ENCODE measurements around the gene IPMK. TPM values are rescaled to one million over a fixed set of nuclear protein-coding genes. Genes with fewer than 3 reads are reported as not detected.
A peak's percentile ranks its signal among the peaks of the same experiment; 100 is the strongest.
"Not testable (repeated sequence)": the region's sequence is repeated elsewhere in the genome, so short reads cannot be mapped to it uniquely, and the experiment has no call there.

The IPMK gene
- total RNA-seq, 8 experiments from 2014 or later, result 8.5 to 12.4 (median 11.6) TPM

- 26 to 90% (median 82%) methylated on average over 2 to 4 of the region's 4 CpGs for WGBS, 10 experiments
- in situ Hi-C loops (cut with MboI; ENCODE audit: low pct_unique_long_range_greater_than_20kb in 2 of 9, low sequenced_read_pairs in 9 of 9, unreplicated experiment in 9 of 9), result no loop called here
- ATAC-seq (replicated peaks in 6 of 8), result no peak
- H3K4me1 ChIP-seq (replicated peaks in 1 of 2), result no peaks in the 10 kb centered on the region
- no peak overlapping the region for H3K4me3 ChIP-seq
- H3K27ac ChIP-seq, result no peak overlapping the region
Measured at GRCh38 chr10:58240531-58240930, 27.2 kb downstream of the IPMK start.

- no peaks in the 10 kb centered on the region for H3K4me1 ChIP-seq (replicated peaks in 1 of 2)
- ATAC-seq (replicated peaks in 6 of 8), result no peak
- 23 to 97% (median 82%) methylated on average over 1 to 5 of the region's 5 CpGs for WGBS, 10 experiments
- in situ Hi-C loops (cut with MboI; ENCODE audit: low pct_unique_long_range_greater_than_20kb in 2 of 9, low sequenced_read_pairs in 9 of 9, unreplicated experiment in 9 of 9), result no loop called here
- H3K4me3 ChIP-seq, result no peak overlapping the region
- H3K27ac ChIP-seq, result no peak overlapping the region
Measured at GRCh38 chr10:58239561-58240169, 28.0 kb downstream of the IPMK start.

DNA sequence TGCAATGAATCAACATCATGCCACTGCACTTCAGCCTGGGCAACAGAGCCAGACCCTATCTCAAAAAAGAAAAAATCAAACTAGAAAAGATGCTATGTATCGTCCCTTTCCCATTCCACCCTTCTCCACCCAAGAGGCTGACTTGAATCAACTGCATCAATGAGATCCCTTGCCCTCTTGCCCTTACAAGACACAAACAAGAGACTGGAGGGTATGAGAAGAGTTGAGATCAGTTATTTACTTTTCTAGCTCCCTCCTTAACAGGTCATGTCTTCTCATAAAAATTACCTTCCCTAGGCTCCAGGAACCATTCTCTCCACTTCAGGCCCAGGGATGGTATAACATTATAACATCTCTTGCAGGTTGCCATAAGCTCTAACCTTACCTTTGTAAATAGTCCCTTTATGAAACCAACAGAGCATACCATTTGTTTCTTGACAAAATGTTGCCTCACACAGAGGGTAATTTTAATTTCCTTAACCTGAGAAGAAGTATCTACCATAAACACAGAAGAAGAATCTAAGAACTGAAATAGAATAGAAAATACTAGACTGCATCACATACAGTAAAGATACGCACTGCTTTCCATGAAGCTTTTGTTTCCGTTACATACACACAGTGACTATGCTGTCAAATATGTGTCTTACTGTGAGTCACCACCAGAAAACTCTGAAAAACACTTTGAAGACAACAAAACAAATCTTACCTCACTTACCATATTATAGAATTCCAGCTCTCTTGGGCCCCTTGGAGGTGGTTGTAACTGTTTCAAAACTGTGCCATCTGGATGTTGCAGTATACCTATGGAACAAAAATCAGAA lies 30.5 kb downstream of the IPMK start:
- Histone ChIP-seq H3K27ac (no peak overlapping the region), H3K4me3 (no peak overlapping the region), H3K4me1 (replicated peaks in 1 of 2) (no peaks in the 10 kb centered on the region)
- peak in 5 of 8 experiments; percentile 44 to 97 (median 52) for ATAC-seq (replicated peaks in 6 of 8)
- in situ Hi-C loops (cut with MboI; ENCODE audit: low pct_unique_long_range_greater_than_20kb in 2 of 9, low sequenced_read_pairs in 9 of 9, unreplicated experiment in 9 of 9), result no loop called here
- WGBS, 10 experiments, result 7 to 100% (median 93%) methylated on average over 1 to 3 of the region's 3 CpGs; no CpG with 5 or more reads in 1 of the 10 experiments

GRCh38 chr10:58229856-58230255 lies 37.8 kb downstream of the IPMK start:
- peak in 4 of 8 experiments; percentile 24 to 52 (median 41) for ATAC-seq (replicated peaks in 6 of 8)
- H3K4me3 ChIP-seq; in situ Hi-C loops (cut with MboI; ENCODE audit: low pct_unique_long_range_greater_than_20kb in 2 of 9, low sequenced_read_pairs in 9 of 9, unreplicated experiment in 9 of 9); H3K27ac ChIP-seq; H3K4me1 ChIP-seq (replicated peaks in 1 of 2): not testable (repeated sequence)
- WGBS, 10 experiments, result 51 to 100% (median 89%) methylated on average over 1 to 5 of the region's 7 CpGs; no CpG with 5 or more reads in 2 of the 10 experiments

DNA sequence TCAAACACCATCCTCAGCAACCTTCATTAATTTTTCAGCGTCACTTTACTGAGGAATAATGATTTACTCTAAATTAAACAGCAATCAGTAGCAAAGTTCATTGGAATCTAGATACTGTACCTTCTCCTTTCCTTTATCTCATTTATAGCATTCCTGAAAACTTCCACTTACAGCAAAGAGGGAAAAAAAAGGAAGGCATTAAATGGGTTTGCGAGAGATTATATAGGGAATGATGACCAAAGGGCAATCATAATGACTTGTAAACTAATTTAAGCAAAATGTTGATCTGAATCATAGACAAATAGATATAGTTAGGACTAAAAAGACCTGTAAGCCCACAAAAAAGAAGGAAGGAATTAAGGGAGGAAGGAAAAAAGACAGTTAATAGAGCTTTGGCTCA lies 42.0 kb downstream of the IPMK start:
- in situ Hi-C loops (cut with MboI; ENCODE audit: low pct_unique_long_range_greater_than_20kb in 2 of 9, low sequenced_read_pairs in 9 of 9, unreplicated experiment in 9 of 9), result no loop called here
- WGBS, 10 experiments, result 90 to 100% (median 95%) methylated on average over 2 of the region's 2 CpGs; no CpG with 5 or more reads in 1 of the 10 experiments
- ATAC-seq (replicated peaks in 6 of 8), result no peak
- no peak overlapping the region for H3K4me3 ChIP-seq
- peaks cover 0 to 2% of the 10 kb centered on the region in 2 donors for H3K4me1 ChIP-seq (replicated peaks in 1 of 2)
- H3K27ac ChIP-seq, result no peak overlapping the region

DNA sequence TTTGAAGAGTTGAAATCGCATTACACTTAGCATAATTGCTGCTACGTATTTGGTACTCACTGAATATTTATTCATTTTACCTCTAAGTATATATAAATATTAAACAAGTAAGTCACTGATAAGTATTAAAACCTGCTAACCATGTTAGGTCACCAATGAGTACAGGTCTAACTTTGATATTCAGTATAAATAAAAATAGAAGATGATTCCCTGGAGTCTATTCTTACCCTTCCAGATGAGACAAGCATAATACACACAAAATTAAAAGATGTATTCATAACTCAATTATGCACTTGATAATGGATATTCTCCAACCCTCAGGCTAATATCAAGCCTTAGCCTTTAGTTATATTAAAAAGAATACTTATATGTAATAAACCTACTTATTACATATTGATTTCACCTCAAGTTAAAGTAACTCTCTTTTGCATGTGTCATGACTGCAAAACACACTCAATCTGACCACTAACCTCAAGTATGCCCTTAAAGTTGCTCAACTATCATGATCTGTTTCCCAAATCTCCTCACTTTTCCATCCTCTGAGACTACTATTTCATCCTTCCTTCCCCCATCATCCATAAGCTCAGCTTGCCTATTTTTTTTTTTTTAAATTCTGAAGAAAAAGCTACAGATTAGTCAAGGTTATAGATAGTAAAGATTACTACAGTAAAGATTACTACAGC lies 46.8 kb downstream of the IPMK start:
- 83 to 100% (median 94%) methylated on average over 1 to 2 of the region's 2 CpGs; no CpG with 5 or more reads in 3 of the 10 experiments for WGBS, 10 experiments
- no peaks in the 10 kb centered on the region for H3K4me1 ChIP-seq (replicated peaks in 1 of 2)
- no peak overlapping the region for H3K4me3 ChIP-seq
- H3K27ac ChIP-seq, result no peak overlapping the region
- no peak for ATAC-seq (replicated peaks in 6 of 8)
- in situ Hi-C loops (cut with MboI; ENCODE audit: low pct_unique_long_range_greater_than_20kb in 2 of 9, low sequenced_read_pairs in 9 of 9, unreplicated experiment in 9 of 9), result no loop called here

DNA sequence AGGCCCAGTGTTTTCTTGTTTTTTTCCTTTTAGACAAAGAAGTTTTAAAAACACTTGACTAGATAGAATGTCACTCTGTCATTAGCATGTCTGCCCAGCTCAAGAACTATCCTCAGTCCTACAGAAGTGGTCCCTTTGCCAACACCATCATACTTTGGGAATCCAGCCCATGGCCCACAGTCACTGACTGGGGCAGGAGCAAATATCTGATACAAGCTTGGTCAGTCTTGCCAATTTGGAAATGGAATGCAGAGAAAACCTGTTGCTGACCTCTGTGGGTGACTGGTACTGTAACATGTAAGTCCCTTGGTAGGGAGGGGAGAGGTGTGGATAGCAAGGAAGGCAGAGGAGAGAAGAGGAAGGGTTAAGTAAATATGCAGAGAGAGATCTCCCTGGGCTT lies 47.8 kb downstream of the IPMK start:
- Histone ChIP-seq H3K27ac (no peak overlapping the region), H3K4me1 (replicated peaks in 1 of 2) (no peaks in the 10 kb centered on the region), H3K4me3 (no peak overlapping the region)
- in situ Hi-C loops (cut with MboI; ENCODE audit: low pct_unique_long_range_greater_than_20kb in 2 of 9, low sequenced_read_pairs in 9 of 9, unreplicated experiment in 9 of 9), result no loop called here
- ATAC-seq (replicated peaks in 6 of 8), result no peak

DNA sequence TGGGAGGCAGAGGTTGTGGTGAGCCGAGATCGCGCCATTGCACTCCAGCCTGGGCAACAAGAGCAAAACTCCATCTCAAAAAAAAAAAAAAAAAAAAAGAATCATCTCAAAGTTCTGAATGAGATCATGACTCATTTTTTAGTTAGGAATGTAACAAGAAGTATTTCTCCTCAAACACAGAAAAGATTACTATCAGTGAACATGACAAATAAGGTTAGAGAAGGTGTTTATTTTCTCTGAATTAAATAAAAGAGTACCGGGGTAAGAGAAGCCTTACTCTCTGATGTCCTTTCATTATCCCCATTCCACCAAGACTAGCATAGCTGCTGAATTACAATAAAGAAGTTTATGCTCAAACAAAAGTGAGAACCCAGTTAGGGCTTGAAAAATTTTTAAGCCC lies 50.1 kb downstream of the IPMK start:
- 50 to 100% (median 83%) methylated on average over 1 to 4 of the region's 4 CpGs; no CpG with 5 or more reads in 1 of the 10 experiments for WGBS, 10 experiments
- ATAC-seq (replicated peaks in 6 of 8), result no peak
- in situ Hi-C loops (cut with MboI; ENCODE audit: low pct_unique_long_range_greater_than_20kb in 2 of 9, low sequenced_read_pairs in 9 of 9, unreplicated experiment in 9 of 9), result no loop called here
- no peak overlapping the region for H3K27ac ChIP-seq
- H3K4me1 ChIP-seq (replicated peaks in 1 of 2), result no peaks in the 10 kb centered on the region
- no peak overlapping the region for H3K4me3 ChIP-seq

- in situ Hi-C loops (cut with MboI; ENCODE audit: low pct_unique_long_range_greater_than_20kb in 2 of 9, low sequenced_read_pairs in 9 of 9, unreplicated experiment in 9 of 9), result no loop called here
- ATAC-seq (replicated peaks in 6 of 8), result no peak
- Histone ChIP-seq H3K4me1 (replicated peaks in 1 of 2) (no peaks in the 10 kb centered on the region), H3K4me3 (no peak overlapping the region), H3K27ac (no peak overlapping the region)
- WGBS, 10 experiments, result 80 to 100% (median 88%) methylated on average over 1 to 3 of the region's 3 CpGs; no CpG with 5 or more reads in 4 of the 10 experiments
Measured at GRCh38 chr10:58212622-58213021, 55.1 kb downstream of the IPMK start.

DNA sequence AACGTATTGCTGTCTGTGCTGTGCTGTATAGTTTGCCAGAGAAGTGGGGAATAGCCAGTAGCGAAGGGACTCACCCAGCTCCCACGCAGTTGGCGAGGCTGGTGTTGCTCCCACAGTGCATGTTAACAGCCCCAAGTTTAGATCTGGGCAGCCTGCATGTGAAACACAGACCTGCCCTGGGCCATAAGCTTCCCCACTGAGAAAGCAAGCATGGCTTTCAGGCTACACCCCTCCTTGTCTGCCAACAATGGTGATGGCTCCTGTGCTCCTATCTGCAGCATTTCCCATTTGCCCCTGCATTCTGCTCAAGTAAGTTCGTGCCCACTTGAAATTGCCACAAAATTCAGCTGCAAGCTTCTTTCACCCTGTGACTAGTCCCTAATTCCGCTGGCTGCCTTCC lies 57.5 kb downstream of the IPMK start:
- in situ Hi-C loops (cut with MboI; ENCODE audit: low pct_unique_long_range_greater_than_20kb in 2 of 9, low sequenced_read_pairs in 9 of 9, unreplicated experiment in 9 of 9), result no loop called here

GRCh38 chr10:58209669-58210068 lies 58.0 kb downstream of the IPMK start:
- Histone ChIP-seq H3K4me3 (no peak overlapping the region), H3K4me1 (replicated peaks in 1 of 2) (no peaks in the 10 kb centered on the region), H3K27ac (no peak overlapping the region)
- 83 to 94% (median 86%) methylated on average over 1 to 3 of the region's 3 CpGs; no CpG with 5 or more reads in 7 of the 10 experiments for WGBS, 10 experiments
- ATAC-seq (replicated peaks in 6 of 8), result no peak
- in situ Hi-C loops (cut with MboI; ENCODE audit: low pct_unique_long_range_greater_than_20kb in 2 of 9, low sequenced_read_pairs in 9 of 9, unreplicated experiment in 9 of 9), result no loop called here

More for the DNA sequence above, 57.5 kb downstream of the IPMK start:
- H3K4me1 ChIP-seq (replicated peaks in 1 of 2), result no peaks in the 10 kb centered on the region
- no peak overlapping the region for H3K4me3 ChIP-seq
- 79 to 100% (median 94%) methylated on average over 1 to 4 of the region's 6 CpGs; no CpG with 5 or more reads in 1 of the 10 experiments for WGBS, 10 experiments
- no peak for ATAC-seq (replicated peaks in 6 of 8)
- H3K27ac ChIP-seq, result no peak overlapping the region

GRCh38 chr10:58206251-58206650 lies 61.4 kb downstream of the IPMK start:
- no peak for ATAC-seq (replicated peaks in 6 of 8)
- 78 to 100% (median 85%) methylated on average over 1 of the region's 1 CpG; no CpG with 5 or more reads in 1 of the 10 experiments for WGBS, 10 experiments
- no peaks in the 10 kb centered on the region for H3K4me1 ChIP-seq (replicated peaks in 1 of 2)
- H3K27ac ChIP-seq, result no peak overlapping the region
- H3K4me3 ChIP-seq, result no peak overlapping the region
- in situ Hi-C loops (cut with MboI; ENCODE audit: low pct_unique_long_range_greater_than_20kb in 2 of 9, low sequenced_read_pairs in 9 of 9, unreplicated experiment in 9 of 9), result no loop called here

DNA sequence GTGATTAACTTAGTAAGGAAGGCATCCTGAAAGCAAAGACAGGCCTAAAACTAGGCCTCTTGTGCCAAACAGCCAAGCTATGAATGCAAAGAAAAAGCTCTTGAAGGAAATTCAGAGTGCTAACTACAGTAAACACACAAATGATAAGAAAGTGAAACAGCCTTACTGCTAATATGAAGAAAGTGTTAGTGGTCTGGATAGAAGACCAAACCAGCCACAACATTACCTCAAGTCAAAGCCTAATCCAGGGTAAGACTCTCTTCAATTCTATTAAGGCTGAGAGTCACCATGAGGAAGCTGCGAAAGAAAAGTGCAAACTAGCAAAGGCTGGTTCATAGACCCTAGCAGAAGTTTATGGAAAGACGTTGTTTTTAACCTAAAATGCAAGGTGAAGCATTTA lies 66.0 kb downstream of the IPMK start:
- no peak for ATAC-seq (replicated peaks in 6 of 8)
- no peak overlapping the region for H3K4me3 ChIP-seq
- no peak overlapping the region for H3K27ac ChIP-seq
- WGBS, 10 experiments, result 90 to 100% (median 100%) methylated on average over 1 to 2 of the region's 2 CpGs; no CpG with 5 or more reads in 1 of the 10 experiments
- H3K4me1 ChIP-seq (replicated peaks in 1 of 2), result no peaks in the 10 kb centered on the region
- in situ Hi-C loops (cut with MboI; ENCODE audit: low pct_unique_long_range_greater_than_20kb in 2 of 9, low sequenced_read_pairs in 9 of 9, unreplicated experiment in 9 of 9), result no loop called here

Data from motor neuron (in vitro differentiated cells).